ENCODE measurements around the gene SPRYD3.

GRCh38 chr12:53101266-53101665, 22.1 kb upstream of the SPRYD3 start:
- no peak for TF ChIP-seq POLR2A (IDR thresholded peaks at IDR 0.05)
- TF ChIP-seq CTCF (IDR thresholded peaks at IDR 0.05 in 8 of 11, conservative IDR thresholded peaks at IDR 0.05 in 3 of 11): no peak
